ENCODE data around the gene USP24.
"Not testable (repeated sequence)": the region's sequence is repeated elsewhere in the genome, so short reads cannot be mapped to it uniquely, and the experiment has no call there.

The USP24 gene

DNA sequence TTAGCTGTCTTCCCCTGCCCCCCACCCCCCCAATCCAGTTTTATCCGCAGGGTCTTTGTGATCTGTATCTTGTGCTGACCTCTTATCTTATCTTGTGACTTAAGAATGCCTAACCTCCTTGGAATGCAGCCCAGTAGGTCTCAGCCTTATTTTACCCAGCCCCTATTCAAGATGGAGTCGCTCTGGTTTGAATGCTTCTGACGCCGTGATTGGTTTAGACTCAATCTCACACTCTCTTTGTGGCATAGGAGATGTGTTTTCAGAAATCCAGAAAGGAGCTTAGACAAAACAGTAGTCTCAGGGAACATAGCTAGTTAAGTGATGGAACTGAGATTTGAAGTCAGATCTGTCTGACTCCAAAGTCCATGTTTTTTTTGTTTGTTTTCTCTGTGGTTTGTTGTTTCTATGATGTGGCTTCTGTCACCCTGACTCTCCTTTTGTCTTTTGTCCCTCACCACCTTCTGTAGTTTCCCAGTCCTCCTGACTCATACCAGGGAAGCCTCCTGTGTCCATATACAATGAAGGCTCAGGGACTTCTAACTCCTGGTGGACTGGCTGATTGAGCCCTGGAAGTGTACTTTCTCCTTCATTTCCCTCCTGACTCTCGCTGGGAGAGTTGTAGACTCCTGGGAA is 18.1 kb upstream of the USP24 start:
- no peak for DNase-seq (ENCODE audit: insufficient read length, low spot score)
- FAIRE-seq, result no peak
- TF ChIP-seq SPI1 (IDR thresholded peaks at IDR 0.05; ENCODE audit: low read depth, low read length), result no peak
- no peak for TF ChIP-seq PAX5 (IDR thresholded peaks at IDR 0.05; ENCODE audit: insufficient read depth, low read length, severe bottlenecking)
- no peak for TF ChIP-seq POU2F2 (IDR thresholded peaks at IDR 0.05; ENCODE audit: low read depth, low read length)
- no peak for TF ChIP-seq POLR2AphosphoS5 (IDR thresholded peaks at IDR 0.05; ENCODE audit: low read depth, low read length)
- TF ChIP-seq POLR2A (IDR thresholded peaks at IDR 0.05; ENCODE audit: low read depth, low read length), result no peak
- TF ChIP-seq TAF1 (IDR thresholded peaks at IDR 0.05; ENCODE audit: low read depth, low read length), result no peak

DNA sequence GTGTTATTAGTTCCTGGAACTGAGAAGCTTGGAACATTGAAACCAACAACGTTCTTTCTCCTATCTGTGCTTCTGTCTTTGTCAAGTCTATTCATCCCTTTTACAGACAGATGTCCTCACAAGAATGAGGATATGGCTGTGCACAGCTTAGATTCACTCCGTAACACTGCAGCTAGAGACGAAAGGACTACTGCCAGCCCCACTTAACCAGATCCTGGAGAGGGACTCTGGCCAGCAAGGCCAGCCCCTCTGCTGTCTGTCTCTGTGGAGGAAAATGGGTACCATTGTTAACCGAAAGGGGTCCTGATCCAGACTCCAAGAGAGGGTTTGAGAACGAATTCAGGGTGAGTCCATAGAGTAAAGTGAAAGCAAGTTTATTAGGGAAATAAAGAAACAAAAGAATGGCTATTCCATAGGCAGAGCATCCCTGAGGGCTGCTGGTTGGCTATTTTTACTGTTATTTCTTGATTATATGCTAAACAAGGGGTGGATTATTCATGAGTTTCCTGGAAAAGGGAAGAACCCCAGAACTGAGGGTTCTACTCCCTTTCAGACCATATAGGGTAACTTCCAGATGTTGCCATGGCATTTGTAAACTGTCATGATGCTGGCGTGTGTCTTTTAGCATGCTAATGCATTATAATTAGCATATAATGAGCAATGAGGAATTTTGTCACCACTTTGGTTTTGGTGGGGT is 17.4 kb upstream of the USP24 start:
- DNase-seq (ENCODE audit: insufficient read length, low spot score) (no peak), FAIRE-seq (no peak)
- TF ChIP-seq SPI1 (IDR thresholded peaks at IDR 0.05; ENCODE audit: low read depth, low read length) (no peak), POLR2A (IDR thresholded peaks at IDR 0.05; ENCODE audit: low read depth, low read length) (no peak)

DNA sequence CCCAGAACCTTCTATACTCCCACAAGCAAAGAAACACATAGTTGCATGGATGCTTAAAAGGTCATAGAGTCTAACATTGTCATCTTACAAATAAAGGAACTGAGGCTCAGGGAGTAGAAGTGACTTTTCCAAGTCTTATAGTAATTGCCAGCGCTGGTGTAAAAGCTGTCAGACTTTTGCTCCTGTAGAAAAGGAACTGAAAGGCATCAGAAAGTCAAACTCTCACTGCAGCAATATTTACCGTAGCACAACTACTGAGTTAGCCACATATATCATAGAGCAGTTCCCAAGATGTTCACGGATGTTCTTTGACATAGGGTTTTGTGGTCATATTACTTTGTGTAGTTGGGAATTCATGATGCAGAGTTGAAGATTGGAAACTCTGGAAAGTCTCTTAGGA is 16.6 kb upstream of the USP24 start:
- TF ChIP-seq SPI1 (IDR thresholded peaks at IDR 0.05; ENCODE audit: low read depth, low read length) (peak; percentile 54; the same call in 1 of the 2 replicates), TAF1 (IDR thresholded peaks at IDR 0.05; ENCODE audit: low read depth, low read length) (no peak)
- no peak for FAIRE-seq

DNA sequence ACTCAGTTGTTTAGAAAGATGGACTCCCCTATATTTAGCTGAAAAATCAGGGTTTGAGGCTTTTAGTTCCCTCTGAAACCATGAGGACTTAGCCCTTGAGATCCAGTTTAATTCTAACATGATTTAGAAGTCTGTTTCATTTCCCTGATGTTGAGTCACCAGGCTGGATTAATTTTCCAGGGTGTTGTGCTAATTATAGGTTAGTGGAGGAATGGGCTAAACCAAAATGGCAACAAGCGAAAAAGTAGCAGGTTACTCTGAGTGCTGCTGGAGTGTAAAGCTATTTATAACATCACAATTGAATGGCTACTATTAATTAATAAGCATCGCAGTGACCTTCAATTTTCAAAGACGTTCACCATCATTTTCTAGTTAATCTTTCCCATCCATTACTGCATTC is 15.5 kb upstream of the USP24 start:
- no peak for TF ChIP-seq TAF1 (IDR thresholded peaks at IDR 0.05; ENCODE audit: low read depth, low read length)
- TF ChIP-seq POU2F2 (IDR thresholded peaks at IDR 0.05; ENCODE audit: low read depth, low read length), result no peak

More for the DNA sequence above, 16.6 kb upstream of the USP24 start:
- DNase-seq (ENCODE audit: insufficient read length, low spot score), result no peak

DNA sequence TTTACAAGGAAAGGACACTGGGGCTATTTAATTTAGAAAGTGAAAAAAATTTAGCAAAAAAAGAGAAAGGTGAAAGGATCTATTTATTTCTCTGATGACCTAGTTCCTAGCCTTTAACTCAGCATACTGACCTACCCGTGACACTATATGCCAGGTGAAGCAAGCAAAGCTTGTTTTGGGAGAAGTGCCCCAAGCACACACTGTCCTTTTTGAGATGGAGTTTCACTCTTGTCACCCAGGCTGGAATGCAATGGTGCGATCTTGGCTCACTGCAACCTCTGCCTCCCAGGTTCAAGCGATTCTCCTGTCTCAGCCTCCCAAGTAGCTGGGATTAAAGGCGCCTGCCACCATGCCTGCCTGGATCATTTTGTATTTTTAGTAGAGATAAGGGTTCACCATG is 14.6 kb upstream of the USP24 start:
- not testable (repeated sequence) for FAIRE-seq; DNase-seq (ENCODE audit: insufficient read length, low spot score)

More for the DNA sequence above, 15.5 kb upstream of the USP24 start:
- no peak for DNase-seq (ENCODE audit: insufficient read length, low spot score)
- FAIRE-seq, result no peak

DNA sequence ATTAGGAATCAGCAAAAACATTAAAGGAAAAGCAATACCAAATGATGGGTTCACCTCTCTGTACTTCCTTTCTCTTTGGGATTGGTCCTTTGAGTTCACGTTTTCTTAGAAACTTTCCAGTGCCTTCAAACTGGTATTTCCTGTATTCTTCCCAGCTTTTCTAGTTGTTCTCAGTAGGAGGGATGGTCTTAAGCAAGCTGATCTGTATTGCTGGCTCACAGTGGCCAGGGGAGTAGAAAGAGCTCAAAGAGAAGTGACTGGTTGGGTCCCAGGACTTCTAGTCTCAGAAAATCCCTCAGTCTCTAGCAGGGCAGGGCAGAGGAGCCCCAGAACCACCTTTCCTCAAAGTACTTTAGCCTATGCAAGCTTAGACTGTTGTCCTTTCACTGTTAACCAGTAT is 10.1 kb upstream of the USP24 start:
- DNase-seq (ENCODE audit: insufficient read length, low spot score), result no peak
- TF ChIP-seq POU2F2 (IDR thresholded peaks at IDR 0.05; ENCODE audit: low read depth, low read length) (no peak), TAF1 (IDR thresholded peaks at IDR 0.05; ENCODE audit: low read depth, low read length) (no peak), POLR2AphosphoS5 (IDR thresholded peaks at IDR 0.05; ENCODE audit: low read depth, low read length) (no peak), PAX5 (IDR thresholded peaks at IDR 0.05; ENCODE audit: insufficient read depth, low read length, severe bottlenecking) (no peak), SPI1 (IDR thresholded peaks at IDR 0.05; ENCODE audit: low read depth, low read length) (no peak)
- FAIRE-seq, result no peak

DNA sequence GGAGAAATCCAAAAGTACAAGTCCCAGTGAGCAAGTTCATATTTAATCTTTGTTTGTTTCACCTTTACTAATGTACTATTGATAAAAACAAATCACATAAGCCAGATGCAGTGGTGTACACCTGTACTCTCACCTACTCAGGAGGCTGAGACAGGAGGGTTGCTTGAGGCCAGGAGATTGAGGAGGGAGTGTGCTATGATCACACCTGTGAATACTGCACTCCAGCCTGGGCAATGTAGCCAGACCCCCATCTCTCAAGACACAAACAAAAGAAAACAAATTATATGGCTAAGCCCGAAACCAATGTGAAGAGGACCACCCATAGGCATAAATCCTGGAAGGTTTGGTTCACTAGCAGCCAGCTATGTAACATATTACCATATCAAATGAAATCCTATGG is 9.6 kb upstream of the USP24 start:
- DNase-seq (ENCODE audit: insufficient read length, low spot score), result no peak
- TF ChIP-seq PAX5 (IDR thresholded peaks at IDR 0.05; ENCODE audit: insufficient read depth, low read length, severe bottlenecking), result no peak
- TF ChIP-seq SPI1 (IDR thresholded peaks at IDR 0.05; ENCODE audit: low read depth, low read length), result no peak
- FAIRE-seq, result no peak

DNA sequence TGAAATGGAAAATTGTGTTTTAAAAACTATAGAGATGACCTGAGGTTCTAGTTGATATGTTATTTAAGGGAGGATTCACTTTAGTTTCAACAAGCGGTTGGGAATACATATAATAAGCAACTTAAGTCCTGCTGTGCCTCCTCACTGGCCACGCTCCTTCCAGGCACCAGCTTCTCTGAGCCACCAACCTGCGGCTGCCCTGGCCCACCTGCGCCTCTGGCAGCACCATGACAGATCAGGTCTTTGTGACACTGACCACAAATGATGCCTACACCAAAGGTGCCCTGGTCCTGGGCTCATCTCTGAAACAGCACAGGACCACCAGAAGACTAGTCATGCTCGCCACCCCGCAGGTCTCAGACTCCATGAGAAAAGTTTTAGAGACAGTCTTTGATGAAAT is 7.0 kb upstream of the USP24 start:
- DNase-seq (ENCODE audit: insufficient read length, low spot score) (no peak), FAIRE-seq (no peak)
- TF ChIP-seq POU2F2 (IDR thresholded peaks at IDR 0.05; ENCODE audit: low read depth, low read length) (no peak), POLR2AphosphoS5 (IDR thresholded peaks at IDR 0.05; ENCODE audit: low read depth, low read length) (no peak), POLR2A (IDR thresholded peaks at IDR 0.05; ENCODE audit: low read depth, low read length) (no peak), TAF1 (IDR thresholded peaks at IDR 0.05; ENCODE audit: low read depth, low read length) (no peak), SPI1 (IDR thresholded peaks at IDR 0.05; ENCODE audit: low read depth, low read length) (no peak), PAX5 (IDR thresholded peaks at IDR 0.05; ENCODE audit: insufficient read depth, low read length, severe bottlenecking) (no peak)

DNA sequence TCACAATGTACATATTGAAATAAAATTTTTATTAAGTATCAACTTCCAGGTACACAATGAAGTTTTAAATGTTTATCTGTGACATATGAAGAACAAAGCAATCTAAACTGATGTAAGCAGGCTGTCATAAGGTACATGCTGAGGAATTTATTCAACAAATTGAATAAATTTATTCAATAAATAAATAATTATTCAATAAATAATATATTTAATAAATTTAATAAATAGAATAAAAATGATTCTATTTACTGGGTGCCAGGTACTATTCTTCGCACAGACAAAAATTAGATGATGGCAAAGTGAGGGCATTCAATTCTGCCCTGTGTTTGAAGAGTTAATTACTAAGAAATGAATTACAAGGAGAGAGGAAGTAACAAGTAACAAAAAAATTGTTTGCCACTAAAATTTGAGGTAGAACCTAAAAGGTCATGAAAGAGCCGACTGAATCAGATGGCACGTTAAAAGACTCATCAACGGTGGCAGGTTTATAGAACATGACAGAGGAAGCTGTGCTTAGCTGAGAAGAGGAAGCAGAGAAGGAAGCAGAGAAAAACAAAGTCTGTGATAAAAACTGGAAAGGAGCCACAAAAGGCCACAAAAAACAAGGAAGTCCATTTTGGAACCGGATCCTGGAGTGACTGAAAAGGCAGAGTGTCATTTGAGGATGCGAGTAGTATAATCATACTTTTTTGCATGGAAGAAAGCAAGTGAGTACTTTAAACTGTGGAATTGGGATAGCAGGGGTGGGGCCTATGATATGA is 2.2 kb upstream of the USP24 start:
- FAIRE-seq, result no peak
- DNase-seq (ENCODE audit: insufficient read length, low spot score), result no peak
- TF ChIP-seq TAF1 (IDR thresholded peaks at IDR 0.05; ENCODE audit: low read depth, low read length), result no peak
- TF ChIP-seq POU2F2 (IDR thresholded peaks at IDR 0.05; ENCODE audit: low read depth, low read length), result no peak
- TF ChIP-seq POLR2AphosphoS5 (IDR thresholded peaks at IDR 0.05; ENCODE audit: low read depth, low read length), result no peak
- no peak for TF ChIP-seq POLR2A (IDR thresholded peaks at IDR 0.05; ENCODE audit: low read depth, low read length)
- TF ChIP-seq PAX5 (IDR thresholded peaks at IDR 0.05; ENCODE audit: insufficient read depth, low read length, severe bottlenecking), result no peak

DNA sequence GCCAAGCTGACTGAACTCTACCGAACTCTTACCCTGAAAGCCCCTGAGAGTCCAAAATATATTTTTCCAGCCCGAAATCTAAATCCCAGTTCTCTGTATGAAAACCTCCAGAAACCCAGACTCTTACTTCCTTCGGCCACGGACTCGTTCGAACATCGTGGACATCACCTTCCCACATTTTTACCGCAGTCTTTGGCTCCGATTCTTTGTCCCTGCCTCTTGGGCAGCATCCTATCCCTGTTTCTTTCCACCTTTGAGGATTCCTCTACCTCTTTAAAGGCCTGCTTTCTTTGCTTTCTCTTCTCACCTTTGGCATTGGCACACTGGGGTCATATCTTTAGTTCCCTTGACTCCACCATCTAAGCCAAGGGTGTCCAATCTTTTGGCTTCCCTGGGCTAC is 932 bp upstream of the USP24 start:
- FAIRE-seq, result no peak
- TF ChIP-seq SPI1 (IDR thresholded peaks at IDR 0.05; ENCODE audit: low read depth, low read length) (no peak), POU2F2 (IDR thresholded peaks at IDR 0.05; ENCODE audit: low read depth, low read length) (no peak), POLR2AphosphoS5 (IDR thresholded peaks at IDR 0.05; ENCODE audit: low read depth, low read length) (no peak), PAX5 (IDR thresholded peaks at IDR 0.05; ENCODE audit: insufficient read depth, low read length, severe bottlenecking) (no peak), POLR2A (IDR thresholded peaks at IDR 0.05; ENCODE audit: low read depth, low read length) (no peak), TAF1 (IDR thresholded peaks at IDR 0.05; ENCODE audit: low read depth, low read length) (no peak)
- no peak for DNase-seq (ENCODE audit: insufficient read length, low spot score)

DNA sequence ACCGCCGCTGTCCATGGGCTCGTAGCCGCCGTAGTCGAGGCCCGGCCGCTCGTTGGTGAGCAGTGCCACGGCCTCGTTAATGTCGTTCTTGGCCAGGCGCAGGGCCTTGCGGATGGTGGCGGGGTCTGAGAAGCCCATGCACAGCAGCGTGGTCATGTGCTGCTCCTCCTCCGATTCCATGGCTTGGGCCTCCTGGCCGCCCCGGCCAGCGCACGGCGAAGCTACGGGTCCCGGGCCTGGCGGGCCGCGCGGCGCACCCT is 300 bp downstream of the USP24 start:
- FAIRE-seq (peak; percentile 16), DNase-seq (ENCODE audit: insufficient read length, low spot score) (no peak)
- TF ChIP-seq SPI1 (IDR thresholded peaks at IDR 0.05; ENCODE audit: low read depth, low read length) (no peak), POLR2AphosphoS5 (IDR thresholded peaks at IDR 0.05; ENCODE audit: low read depth, low read length) (no peak), POU2F2 (IDR thresholded peaks at IDR 0.05; ENCODE audit: low read depth, low read length) (no peak), TAF1 (IDR thresholded peaks at IDR 0.05; ENCODE audit: low read depth, low read length) (no peak), POLR2A (IDR thresholded peaks at IDR 0.05; ENCODE audit: low read depth, low read length) (no peak), PAX5 (IDR thresholded peaks at IDR 0.05; ENCODE audit: insufficient read depth, low read length, severe bottlenecking) (no peak)
